MV-4-11 (cell line): ENCODE measurements around the gene DCTN3.

ENCODE experiments used
- DNase-seq: peaks from one replicate; lab custom pipeline; 2025; lab: John Stamatoyannopoulos, UW

DCTN3 gene

GRCh38 chr9:34623374-34624235 is 3.3 kb upstream of the DCTN3 start:
- DNase-seq, result no peak

GRCh38 chr9:34615132-34615531 is 5.2 kb downstream of the DCTN3 start:
- no peak for DNase-seq

- DNase-seq, result peak; percentile 78
Observed at GRCh38 chr9:34612788-34613390, 7.4 kb downstream of the DCTN3 start.

GRCh38 chr9:34611811-34612787 is 8.2 kb downstream of the DCTN3 start, which contains the start of gene RPP25L:
Gene RPP25L, minus strand, starts transcription at chr9:34612097. Its CDS starts 801 bp downstream, at chr9:34611296.
- peak; percentile 79 for DNase-seq

GRCh38 chr9:34611251-34611810 is 9.0 kb downstream of the DCTN3 start:
- no peak for DNase-seq

- DNase-seq, result peak; percentile 40
Observed at GRCh38 chr9:34610434-34611206, 9.7 kb downstream of the DCTN3 start.

- DNase-seq, result no peak
Observed at GRCh38 chr9:34607331-34607730, 13.0 kb downstream of the DCTN3 start.

- DNase-seq, result no peak
Observed at GRCh38 chr9:34606905-34607304, 13.4 kb downstream of the DCTN3 start.

- no peak for DNase-seq
Observed at GRCh38 chr9:34606190-34606589, 14.1 kb downstream of the DCTN3 start.

- peak; percentile 53 for DNase-seq
Observed at GRCh38 chr9:34603610-34604231, 16.6 kb downstream of the DCTN3 start.

- DNase-seq, result no peak
Observed at GRCh38 chr9:34601937-34602573, 18.2 kb downstream of the DCTN3 start.

GRCh38 chr9:34600908-34601307 is 19.4 kb downstream of the DCTN3 start:
- no peak for DNase-seq

- DNase-seq, result no peak
Observed at GRCh38 chr9:34599546-34599945, 20.7 kb downstream of the DCTN3 start.

GRCh38 chr9:34594177-34594576 is 26.1 kb downstream of the DCTN3 start:
- no peak for DNase-seq

- peak; percentile 18 for DNase-seq
Observed at GRCh38 chr9:34592895-34593601, 27.2 kb downstream of the DCTN3 start.

- DNase-seq, result peak; percentile 40
Observed at GRCh38 chr9:34591917-34592866, 28.1 kb downstream of the DCTN3 start.

GRCh38 chr9:34591248-34591916 is 28.9 kb downstream of the DCTN3 start:
- peak; percentile 50 for DNase-seq
